Endothelial cell of umbilical vein (primary cell): ENCODE results near the gene EPB42. TPM values are rescaled to one million over a fixed set of nuclear protein-coding genes. Genes with fewer than 3 reads are reported as not detected.

Experiments
- BruUV-seq: library from RNA; stranded (reverse); fragments of 400-500 nt; replicated peaks from 2 replicates; lab custom pipeline; 2021; lab: Mats Ljungman, UMichigan
- CTCF ChIA-PET: fragments of 300-600, 350-600 bp; sonication (Branson Sonifier 250); formaldehyde crosslinking; loops from one replicate; lab custom pipeline; 2021; ENCODE audit warnings: antibody characterized with exemption, inconsistent platforms; lab: Charles Lee
- POLR2A ChIA-PET: fragments of 300-600, 350-600 bp; sonication (Branson Sonifier 250); formaldehyde crosslinking; loops from one replicate; lab custom pipeline; 2021; ENCODE audit warnings: antibody characterized with exemption, inconsistent platforms; lab: Charles Lee
- DNase-seq: peaks from one replicate; pipeline ENCODE4 v3.0.0-alpha.2; 2011; ENCODE audit warnings: low read depth, low spot score
- FAIRE-seq: peaks from 2 replicates; lab custom pipeline; 2011; peaks lifted over from hg19 to GRCh38; lab: Jason Lieb, UNC
- H2AFZ ChIP-seq: 2 replicates; pipeline ENCODE4 v1.6.0; 2012; ENCODE audit warnings: low read depth, low read length, control low read depth, inconsistent platforms
- H3K27ac ChIP-seq: 2 replicates; pipeline ENCODE4 v1.5.1; 2011; ENCODE audit warnings: low read depth, mild to moderate bottlenecking, control low read depth, low read length, moderate library complexity; ENCODE audit not compliant: insufficient read depth
- H3K27me3 ChIP-seq, 2 experiments: 2 replicates each; pipeline versions ENCODE4 v1.6.0 to v1.6.1; 2011; ENCODE audit warnings: low read length in 2 of 2, mixed read lengths in 1 of 2; ENCODE audit not compliant: control insufficient read depth in 2 of 2, insufficient read depth in 2 of 2
- H3K36me3 ChIP-seq, 2 experiments: 2 replicates in 1 of 2; 3 replicates in 1 of 2; pipeline ENCODE4 v1.5.1; 2011; ENCODE audit warnings: low read length in 2 of 2, mild to moderate bottlenecking in 1 of 2, moderate library complexity in 1 of 2; ENCODE audit not compliant: control insufficient read depth in 2 of 2, insufficient read depth in 2 of 2; ENCODE audit errors: extremely low read depth in 1 of 2
- H3K4me1 ChIP-seq: 3 replicates; pipeline ENCODE4 v1.5.1; 2011; ENCODE audit warnings: mild to moderate bottlenecking, low read length; ENCODE audit not compliant: control insufficient read depth, insufficient read depth; ENCODE audit errors: extremely low read depth
- H3K4me2 ChIP-seq: 2 replicates; pipeline ENCODE4 v1.6.1; 2011; ENCODE audit warnings: low read length, control low read depth, mixed read lengths; ENCODE audit not compliant: insufficient read depth
- H3K4me3 ChIP-seq, 3 experiments: fragments of 200-600 bp in 1 of 3; sonication (generic), shearing (Covaris generic) in 1 of 3; replicated peaks in 1 of 3; 2 replicates each; pipeline ENCODE4 v1.5.1; 2011 to 2016; ENCODE audit warnings: control low read depth in 3 of 3, low read length in 3 of 3, mild to moderate bottlenecking in 2 of 3, inconsistent platforms in 1 of 3, low read depth in 1 of 3, moderate library complexity in 1 of 3; ENCODE audit not compliant: insufficient read depth in 1 of 3
- H3K79me2 ChIP-seq: 2 replicates; pipeline ENCODE4 v1.6.0; 2012; ENCODE audit warnings: low read length, inconsistent platforms; ENCODE audit not compliant: control insufficient read depth, insufficient read depth
- H3K9ac ChIP-seq: replicated peaks from 2 replicates; pipeline ENCODE3; 2011; ENCODE audit warnings: low read length, control low read depth; ENCODE audit not compliant: insufficient read depth; ENCODE audit errors: extremely low read depth
- H3K9me1 ChIP-seq: replicated peaks from 3 replicates; pipeline ENCODE4 v1.6.0; 2011; ENCODE audit warnings: mild to moderate bottlenecking, low read length; ENCODE audit not compliant: control insufficient read depth, insufficient read depth; ENCODE audit errors: extremely low read depth
- H3K9me3 ChIP-seq: replicated peaks from 2 replicates; pipeline ENCODE4 v1.5.1; 2012; ENCODE audit warnings: low read length, inconsistent platforms; ENCODE audit not compliant: control insufficient read depth, insufficient read depth
- H4K20me1 ChIP-seq: replicated peaks from 2 replicates; pipeline ENCODE3; 2011; ENCODE audit warnings: mild to moderate bottlenecking, low read length; ENCODE audit not compliant: control insufficient read depth, insufficient read depth; ENCODE audit errors: extremely low read depth
- EZH2 ChIP-seq: IDR thresholded peaks from 2 replicates; pipeline ENCODE4 v1.6.1; 2012; ENCODE audit warnings: borderline replicate concordance, low read depth, mild to moderate bottlenecking, moderate library complexity, low read length, inconsistent platforms; ENCODE audit not compliant: severe bottlenecking
- FOS ChIP-seq: IDR thresholded peaks from 2 replicates; pipeline ENCODE4 v1.6.1; 2011; ENCODE audit warnings: mild to moderate bottlenecking, low read length, moderate library complexity, borderline replicate concordance; ENCODE audit not compliant: insufficient read depth
- GATA2 ChIP-seq: IDR thresholded peaks from 2 replicates; pipeline ENCODE4 v1.7.0; 2011; ENCODE audit warnings: low read depth, mild to moderate bottlenecking, moderate library complexity, mixed read lengths, low read length; ENCODE audit not compliant: insufficient read length, insufficient read depth
- JUN ChIP-seq: IDR thresholded peaks from 2 replicates; pipeline ENCODE4 v1.6.1; 2011; ENCODE audit warnings: borderline replicate concordance, low read depth; ENCODE audit not compliant: insufficient read length, insufficient read depth
- MAX ChIP-seq: IDR thresholded peaks from 2 replicates; pipeline ENCODE4 v1.6.1; 2011; ENCODE audit not compliant: insufficient read depth, insufficient read length
- MYC ChIP-seq: IDR thresholded peaks from one replicate; pipeline ENCODE4 v1.6.1; 2011; ENCODE audit warnings: mild to moderate bottlenecking, low read depth, low read length
- POLR2A ChIP-seq: IDR thresholded peaks from 2 replicates; pipeline ENCODE4 v1.6.1; 2012; ENCODE audit warnings: low read depth, mild to moderate bottlenecking, control low read depth, low read length
- POLR2AphosphoS5 ChIP-seq: IDR thresholded peaks from 2 replicates; pipeline ENCODE4 v1.6.1; 2012; ENCODE audit warnings: low read depth, mild to moderate bottlenecking, control low read depth, low read length, moderate library complexity; ENCODE audit not compliant: insufficient read depth
- dilution Hi-C: fragments of 300-500 bp; cut with MboI; formaldehyde crosslinking; loops from one replicate; pipeline ENCODE4 v1.15.0; 2019; ENCODE audit warnings: low sequenced_read_pairs; ENCODE audit not compliant: extremely low pct_ligation_motif_present
- intact Hi-C: fragments of 100-400 bp; cut with micrococcal nuclease; formaldehyde crosslinking; loops from one replicate; pipeline ENCODE4 v1.10.0; 2022
- polyA plus RNA-seq, 4 experiments: library from polyadenylated mRNA; depleted of rRNA in 3 of 4; stranded (reverse) in 3 of 4; unstranded in 1 of 4; fragments of >200 nt; gene quantifications; 2 replicates each; pipeline versions ENCODE4 v1.2.1 to v1.2.3, GENCODE V29; 2011 to 2012; ENCODE audit warnings: missing spikeins in 1 of 4
- total RNA-seq: library from RNA; stranded (reverse); gene quantifications from 2 replicates; pipeline ENCODE4 v1.2.3, GENCODE V29; 2021
- TF ChIP-seq, protein P1 (sequence below), 2 donors: IDR thresholded peaks; 1 replicate in 1 of 2; 2 replicates in 1 of 2; pipeline ENCODE4 v1.5.1; 2011; ENCODE audit warnings: low read length in 2 of 2, mild to moderate bottlenecking in 2 of 2, moderate library complexity in 2 of 2, control low read depth in 1 of 2, inconsistent platforms in 1 of 2, low read depth in 1 of 2; ENCODE audit not compliant: insufficient read depth in 1 of 2; ENCODE audit errors: extremely low read depth in 1 of 2

Gene EPB42
- total and polyA plus RNA-seq, 2 donors (not counting 3 experiments of a cell fraction or from before 2014, with no cell fraction given): not detected

DNA sequence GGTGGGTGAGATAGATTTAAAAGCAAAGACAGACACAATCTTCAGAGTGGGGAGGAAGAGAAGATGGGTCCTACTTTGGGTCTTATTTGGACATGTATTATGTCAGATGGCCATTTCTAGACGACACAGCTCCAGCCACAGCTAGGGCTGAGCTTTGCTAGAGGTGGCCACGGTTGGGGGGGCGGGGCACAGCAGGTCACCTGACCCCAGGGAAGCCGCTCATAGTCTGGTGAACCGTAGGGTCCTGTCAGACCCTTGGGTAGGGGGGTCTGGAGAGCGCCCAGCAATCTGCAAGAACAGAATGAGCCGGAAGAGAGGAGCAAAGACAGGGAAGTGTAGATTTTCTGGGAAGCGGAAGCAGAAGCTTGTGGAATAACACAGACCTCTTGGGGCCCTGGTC, 6.6 kb downstream of the EPB42 start:
- no peak overlapping the region for H3K27ac ChIP-seq
- BruUV-seq: no TSS peak
- TF ChIP-seq POLR2AphosphoS5: no peak
- TF ChIP-seq, protein P1, sequence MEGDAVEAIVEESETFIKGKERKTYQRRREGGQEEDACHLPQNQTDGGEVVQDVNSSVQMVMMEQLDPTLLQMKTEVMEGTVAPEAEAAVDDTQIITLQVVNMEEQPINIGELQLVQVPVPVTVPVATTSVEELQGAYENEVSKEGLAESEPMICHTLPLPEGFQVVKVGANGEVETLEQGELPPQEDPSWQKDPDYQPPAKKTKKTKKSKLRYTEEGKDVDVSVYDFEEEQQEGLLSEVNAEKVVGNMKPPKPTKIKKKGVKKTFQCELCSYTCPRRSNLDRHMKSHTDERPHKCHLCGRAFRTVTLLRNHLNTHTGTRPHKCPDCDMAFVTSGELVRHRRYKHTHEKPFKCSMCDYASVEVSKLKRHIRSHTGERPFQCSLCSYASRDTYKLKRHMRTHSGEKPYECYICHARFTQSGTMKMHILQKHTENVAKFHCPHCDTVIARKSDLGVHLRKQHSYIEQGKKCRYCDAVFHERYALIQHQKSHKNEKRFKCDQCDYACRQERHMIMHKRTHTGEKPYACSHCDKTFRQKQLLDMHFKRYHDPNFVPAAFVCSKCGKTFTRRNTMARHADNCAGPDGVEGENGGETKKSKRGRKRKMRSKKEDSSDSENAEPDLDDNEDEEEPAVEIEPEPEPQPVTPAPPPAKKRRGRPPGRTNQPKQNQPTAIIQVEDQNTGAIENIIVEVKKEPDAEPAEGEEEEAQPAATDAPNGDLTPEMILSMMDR (IDR thresholded peaks at IDR 0.05; ENCODE audit: extremely low read depth in 1 of 2, insufficient read depth in 1 of 2, low read depth in 1 of 2, low read length in 2 of 2): no peak
- no peak for TF ChIP-seq EZH2
- no peak for TF ChIP-seq GATA2
- no peak for TF ChIP-seq MAX
- TF ChIP-seq FOS: no peak
- TF ChIP-seq POLR2A: no peak
- TF ChIP-seq MYC: no peak
- TF ChIP-seq JUN: no peak
- intact Hi-C loops: no loop called here
- no peaks in the 10 kb centered on the region for H3K9me1 ChIP-seq
- H3K27me3 ChIP-seq: peaks cover 6 to 9% of the 10 kb centered on the region in 2 experiments
- no peaks in the 10 kb centered on the region for H3K36me3 ChIP-seq
- H3K79me2 ChIP-seq: no peaks in the 10 kb centered on the region
- no peak overlapping the region for H2AFZ ChIP-seq
- H3K4me3 ChIP-seq: no peak overlapping the region
- DNase-seq: no peak
- CTCF ChIA-PET: interaction anchor here (1.1 to 3.8 kb wide), 4 partner anchors 9 to 71 kb away, joined by 4 to 27 read pairs (median 16); no protein-coding TSS in a partner anchor
- no peak overlapping the region for H3K4me2 ChIP-seq
- H3K9ac ChIP-seq: no peak overlapping the region
- H4K20me1 ChIP-seq: no peaks in the 10 kb centered on the region
- H3K9me3 ChIP-seq: no peaks in the 10 kb centered on the region
- POLR2A ChIA-PET: no interaction called here
- no peak for FAIRE-seq
- H3K4me1 ChIP-seq: no peaks in the 10 kb centered on the region
- dilution Hi-C loops: no loop called here
